ENCODE data around the gene RFX1.

Gene RFX1

GRCh38 chr19:14006085-14006765 is at the start of gene RFX1:
Gene RFX1, minus strand, starts transcription at chr19:14006320. Its CDS starts 12,477 bp downstream, at chr19:13993843.
- in situ Hi-C loops (cut with HindIII; ENCODE audit: low pct_ligation_motif_present, low sequenced_read_pairs): no loop called here
- Histone ChIP-seq H3K4me3 (ENCODE audit: low read depth, low read length) (peak within 1 kb of the TSS; percentile 76), H3K27ac (peak within 1 kb of the TSS; percentile 98), H3K36me3 (replicated peaks) (no peaks in the 10 kb centered on the region), H3K27me3 (replicated peaks) (no peaks in the 10 kb centered on the region)
- DNase-seq: peak; percentile 100
- no peak for TF ChIP-seq CTCF (IDR thresholded peaks at IDR 0.05; ENCODE audit: low read depth, low read length, missing control alignments)

GRCh38 chr19:14055396-14055795 is 49.3 kb upstream of the RFX1 start:
- no peak for DNase-seq
- in situ Hi-C loops (cut with HindIII; ENCODE audit: low pct_ligation_motif_present, low sequenced_read_pairs): no loop called here
- no peak overlapping the region for H3K27ac ChIP-seq
- no peaks in the 10 kb centered on the region for H3K36me3 ChIP-seq (replicated peaks)
- H3K4me3 ChIP-seq (ENCODE audit: low read depth, low read length): no peak overlapping the region
- no peak for TF ChIP-seq CTCF (IDR thresholded peaks at IDR 0.05; ENCODE audit: low read depth, low read length, missing control alignments)
- peaks cover 11% of the 10 kb centered on the region for H3K27me3 ChIP-seq (replicated peaks)

GRCh38 chr19:14054721-14055120 is 48.6 kb upstream of the RFX1 start:
- no peak for TF ChIP-seq CTCF (IDR thresholded peaks at IDR 0.05; ENCODE audit: low read depth, low read length, missing control alignments)
- Histone ChIP-seq H3K36me3 (replicated peaks) (no peaks in the 10 kb centered on the region), H3K27me3 (replicated peaks) (peaks cover 10% of the 10 kb centered on the region), H3K4me3 (ENCODE audit: low read depth, low read length) (no peak overlapping the region), H3K27ac (no peak overlapping the region)
- DNase-seq: no peak
- in situ Hi-C loops (cut with HindIII; ENCODE audit: low pct_ligation_motif_present, low sequenced_read_pairs): no loop called here

GRCh38 chr19:14054099-14054498 is 48.0 kb upstream of the RFX1 start:
- DNase-seq: no peak
- TF ChIP-seq CTCF (IDR thresholded peaks at IDR 0.05; ENCODE audit: low read depth, low read length, missing control alignments): no peak
- Histone ChIP-seq H3K36me3 (replicated peaks) (no peaks in the 10 kb centered on the region), H3K27ac (no peak overlapping the region), H3K27me3 (replicated peaks) (peaks cover 9% of the 10 kb centered on the region), H3K4me3 (ENCODE audit: low read depth, low read length) (no peak overlapping the region)
- in situ Hi-C loops (cut with HindIII; ENCODE audit: low pct_ligation_motif_present, low sequenced_read_pairs): no loop called here

GRCh38 chr19:14053500-14053899 is 47.4 kb upstream of the RFX1 start:
- TF ChIP-seq CTCF (IDR thresholded peaks at IDR 0.05; ENCODE audit: low read depth, low read length, missing control alignments): no peak
- in situ Hi-C loops (cut with HindIII; ENCODE audit: low pct_ligation_motif_present, low sequenced_read_pairs): no loop called here

GRCh38 chr19:14053032-14053431 is 46.9 kb upstream of the RFX1 start:
- no peak for TF ChIP-seq CTCF (IDR thresholded peaks at IDR 0.05; ENCODE audit: low read depth, low read length, missing control alignments)
- Histone ChIP-seq H3K36me3 (replicated peaks) (no peaks in the 10 kb centered on the region), H3K27ac (no peak overlapping the region), H3K27me3 (replicated peaks) (no peaks in the 10 kb centered on the region), H3K4me3 (ENCODE audit: low read depth, low read length) (no peak overlapping the region)
- in situ Hi-C loops (cut with HindIII; ENCODE audit: low pct_ligation_motif_present, low sequenced_read_pairs): no loop called here
- DNase-seq: no peak

More at GRCh38 chr19:14053500-14053899, 47.4 kb upstream of the RFX1 start:
- H3K27me3 ChIP-seq (replicated peaks): peaks cover 3% of the 10 kb centered on the region
- H3K36me3 ChIP-seq (replicated peaks): no peaks in the 10 kb centered on the region
- DNase-seq: no peak
- no peak overlapping the region for H3K4me3 ChIP-seq (ENCODE audit: low read depth, low read length)
- H3K27ac ChIP-seq: no peak overlapping the region
